Liver (tissue), 9 donors: Measurements from ENCODE around the gene KRT6C. TPM values are rescaled to one million over a fixed set of nuclear protein-coding genes. Genes with fewer than 3 reads are reported as not detected.

Experiments
- DNase-seq: peaks from one replicate; pipeline ENCODE4 v3.0.0-alpha.2; 2017; ENCODE audit warnings: low spot score
- H3K27ac ChIP-seq, 2 donors: one replicate each; pipeline ENCODE4 v1.7.0; 2013; ENCODE audit warnings: inconsistent platforms in 2 of 2, low read length in 2 of 2, control low read depth in 1 of 2, low read depth in 1 of 2, mild to moderate bottlenecking in 1 of 2
- H3K27me3 ChIP-seq, 4 donors: one replicate each; pipeline versions ENCODE4 v1.6.1 to v1.7.0; 2013; ENCODE audit warnings: low read length in 3 of 4, inconsistent platforms in 1 of 4, mild to moderate bottlenecking in 1 of 4, moderate library complexity in 1 of 4; ENCODE audit not compliant: control insufficient read depth in 4 of 4, insufficient read depth in 4 of 4
- H3K36me3 ChIP-seq, 4 donors: one replicate each; pipeline versions ENCODE4 v1.6.1 to v1.7.0; 2013; ENCODE audit warnings: low read length in 3 of 4, mild to moderate bottlenecking in 3 of 4, low read depth in 1 of 4, moderate library complexity in 1 of 4; ENCODE audit not compliant: control insufficient read depth in 4 of 4, insufficient read depth in 3 of 4
- H3K4me1 ChIP-seq, 4 donors: one replicate each; pipeline versions ENCODE4 v1.6.1 to v1.7.0; 2013; ENCODE audit warnings: low read length in 3 of 4, mild to moderate bottlenecking in 3 of 4, moderate library complexity in 1 of 4; ENCODE audit not compliant: control insufficient read depth in 4 of 4, insufficient read depth in 4 of 4
- H3K4me3 ChIP-seq, 3 donors: one replicate each; pipeline versions ENCODE4 v1.6.1 to v1.7.0; 2013; ENCODE audit warnings: low read length in 3 of 3, control low read depth in 1 of 3, low read depth in 1 of 3, mild to moderate bottlenecking in 1 of 3
- H3K9ac ChIP-seq, 2 donors: one replicate each; pipeline ENCODE4 v1.7.0; 2013; ENCODE audit warnings: low read length in 2 of 2, mild to moderate bottlenecking in 2 of 2, moderate library complexity in 2 of 2, control low read depth in 1 of 2, low read depth in 1 of 2
- H3K9me3 ChIP-seq, 4 donors: one replicate each; pipeline versions ENCODE4 v1.6.1 to v1.7.0; 2013; ENCODE audit warnings: low read length in 3 of 4; ENCODE audit not compliant: control insufficient read depth in 4 of 4
- ATF3 ChIP-seq: IDR thresholded peaks from 2 replicates; pipeline ENCODE4 v1.6.1; 2016; ENCODE audit warnings: antibody characterized with exemption
- CTCF ChIP-seq: fragments of 150-350 bp; IDR thresholded peaks from 2 replicates; pipeline ENCODE4 v1.5.1; 2017; ENCODE audit warnings: improper control_type of control experiment, low read depth, low read length; ENCODE audit not compliant: missing input control
- EGR1 ChIP-seq, 2 donors: IDR thresholded peaks; 2 replicates each; pipeline ENCODE4 v1.6.1; 2016 to 2018; ENCODE audit warnings: antibody characterized with exemption in 2 of 2, low read depth in 2 of 2
- FOXA1 ChIP-seq: IDR thresholded peaks from 2 replicates; pipeline ENCODE4 v1.6.1; 2016; ENCODE audit warnings: antibody characterized with exemption
- GABPA ChIP-seq, 2 donors: IDR thresholded peaks in 1 of 2; conservative IDR thresholded peaks in 1 of 2; 2 replicates each; pipeline ENCODE4 v1.6.1; 2016; ENCODE audit warnings: antibody characterized with exemption in 2 of 2, mild to moderate bottlenecking in 1 of 2, moderate library complexity in 1 of 2
- HNF4G ChIP-seq: IDR thresholded peaks from 2 replicates; pipeline ENCODE4 v1.6.1; 2016; ENCODE audit warnings: antibody characterized with exemption
- MAX ChIP-seq: IDR thresholded peaks from 2 replicates; pipeline ENCODE4 v1.6.1; 2016; ENCODE audit warnings: antibody characterized with exemption
- NR2F2 ChIP-seq: IDR thresholded peaks from 2 replicates; pipeline ENCODE4 v1.6.1; 2016; ENCODE audit warnings: antibody characterized with exemption
- RAD21 ChIP-seq, 2 donors: IDR thresholded peaks; 2 replicates each; pipeline ENCODE4 v1.6.1; 2016; ENCODE audit warnings: antibody characterized with exemption in 2 of 2, mild to moderate bottlenecking in 2 of 2
- REST ChIP-seq: IDR thresholded peaks from 2 replicates; pipeline ENCODE4 v1.6.1; 2016; ENCODE audit warnings: antibody characterized with exemption, mild to moderate bottlenecking
- RXRA ChIP-seq, 2 donors: IDR thresholded peaks; 2 replicates each; pipeline ENCODE4 v1.6.1; 2017 to 2018; ENCODE audit warnings: antibody characterized with exemption in 2 of 2, mild to moderate bottlenecking in 1 of 2
- TAF1 ChIP-seq: conservative IDR thresholded peaks from 2 replicates; pipeline ENCODE4 v1.6.1; 2016; ENCODE audit warnings: antibody characterized with exemption, mild to moderate bottlenecking
- WGBS: extraction: QIAGEN DNeasy Blood & Tissue Kit; methylation state at CpG from one replicate; pipeline ENCODE4 v1.1.7; 2013; 5-methylcytosine and 5-hydroxymethylcytosine counted together
- polyA plus RNA-seq, 2 donors: library from polyadenylated mRNA; stranded (reverse) in 1 of 2; unstranded in 1 of 2; fragments of 200-250 nt in 1 of 2; fragments of >200 nt in 1 of 2; fragmentation: Nextera tagmentation in 1 of 2; extraction: Ambion mirVana in 1 of 2; gene quantifications; one replicate each; pipeline versions ENCODE4 v1.2.1 to v1.2.3, GENCODE V29; 2013 to 2015
- total RNA-seq, 2 donors: library from RNA; depleted of rRNA; stranded (reverse); fragments of >200 nt; gene quantifications; one replicate each; pipeline ENCODE4 v1.2.3, GENCODE V29; 2014
- donor health status: healthy.
- donor health status: healthy.
- donor health status: healthy.
- donor health status: healthy.
- donor health status: healthy.

KRT6C gene
- total and polyA plus RNA-seq, 4 donors: 0.61 TPM; not detected in 3

GRCh38 chr12:52486166-52487105 lies 12.8 kb upstream of the KRT6C start:
- Histone ChIP-seq H3K9ac (no peak overlapping the region), H3K36me3 (no peaks in the 10 kb centered on the region), H3K27me3 (peaks cover 0 to 5% (median 0%) of the 10 kb centered on the region in 4 donors), H3K27ac (no peak overlapping the region), H3K4me3 (no peak overlapping the region), H3K9me3 (peaks cover 0 to 5% (median 0%) of the 10 kb centered on the region in 4 donors), H3K4me1 (no peaks in the 10 kb centered on the region)
- 86% methylated on average over 5 of the region's 5 CpGs for WGBS
- no peak for DNase-seq
- TF ChIP-seq CTCF (no peak), RAD21 (IDR thresholded peaks at IDR 0.05) (no peak), RXRA (IDR thresholded peaks at IDR 0.05) (no peak), NR2F2 (no peak), EGR1 (IDR thresholded peaks at IDR 0.05; ENCODE audit: low read depth in 2 of 2) (no peak), REST (no peak), FOXA1 (no peak), HNF4G (no peak)

GRCh38 chr12:52480073-52480472 lies 6.5 kb upstream of the KRT6C start:
- TF ChIP-seq TAF1 (no peak), MAX (no peak), GABPA (IDR thresholded peaks at IDR 0.05 in 1 of 2, conservative IDR thresholded peaks at IDR 0.05 in 1 of 2) (no peak), ATF3 (no peak), RXRA (IDR thresholded peaks at IDR 0.05) (no peak)
- Histone ChIP-seq H3K4me1 (peaks cover 0 to 1% (median 0%) of the 10 kb centered on the region in 4 donors), H3K27me3 (peaks cover 0 to 2% (median 0%) of the 10 kb centered on the region in 4 donors), H3K36me3 (no peaks in the 10 kb centered on the region), H3K27ac (no peak overlapping the region), H3K4me3 (no peak overlapping the region), H3K9me3 (peaks cover 0 to 5% (median 0%) of the 10 kb centered on the region in 4 donors), H3K9ac (no peak overlapping the region)
- WGBS: 72% methylated on average over 3 of the region's 3 CpGs
- no peak for DNase-seq
